Natural killer cell treated with Interleukin-12 subunit alpha and Interleukin-12 subunit beta and Interleukin-15 and Interleukin-18, amount 100 ng/mL, for 72 hours (primary cell): ENCODE measurements around the gene ZNF407. TPM values are rescaled to one million over a fixed set of nuclear protein-coding genes. Genes with fewer than 3 reads are reported as not detected.

Experiments
- ATAC-seq, 2 donors: fragments of 150-1000 bp; cut with Tn5 transposase in 1 of 2; sonication (Bioruptor Pico), chemical (Tn5 transposase) in 1 of 2; 2 replicates each; pipeline ENCODE4 v1.10.0; 2021
- DNase-seq: peaks from one replicate; pipeline ENCODE4 v3.0.0; 2022; ENCODE audit warnings: low spot score
- H3K27ac Mint-ChIP-seq, 2 donors: 1 replicate in 1 of 2; 2 replicates in 1 of 2; pipeline ENCODE4 v1.8.0; 2022; ENCODE audit warnings: mixed read lengths in 2 of 2, mild to moderate bottlenecking in 1 of 2, moderate library complexity in 1 of 2
- H3K27me3 Mint-ChIP-seq, 2 donors: 1 replicate in 1 of 2; 2 replicates in 1 of 2; pipeline ENCODE4 v1.8.0; 2022; ENCODE audit warnings: mixed read lengths in 2 of 2
- H3K36me3 Mint-ChIP-seq: one replicate; pipeline ENCODE4 v1.8.0; 2022; ENCODE audit warnings: mixed read lengths
- H3K4me1 Mint-ChIP-seq, 2 donors: 1 replicate in 1 of 2; 2 replicates in 1 of 2; pipeline ENCODE4 v1.8.0; 2022; ENCODE audit warnings: low read depth in 2 of 2, mixed read lengths in 2 of 2, mild to moderate bottlenecking in 1 of 2
- H3K4me3 Mint-ChIP-seq: one replicate; pipeline ENCODE4 v1.8.0; 2022; ENCODE audit warnings: mixed read lengths
- H3K9me3 Mint-ChIP-seq: 2 replicates; pipeline ENCODE4 v1.8.0; 2022; ENCODE audit warnings: mixed read lengths
- total RNA-seq, 2 donors: library from RNA; stranded (reverse); gene quantifications; one replicate each; pipeline ENCODE4 v1.2.3, GENCODE V29; 2022

The ZNF407 gene
- total RNA-seq, 2 donors from 2014 or later, result 21.9 to 44.6 TPM

DNA sequence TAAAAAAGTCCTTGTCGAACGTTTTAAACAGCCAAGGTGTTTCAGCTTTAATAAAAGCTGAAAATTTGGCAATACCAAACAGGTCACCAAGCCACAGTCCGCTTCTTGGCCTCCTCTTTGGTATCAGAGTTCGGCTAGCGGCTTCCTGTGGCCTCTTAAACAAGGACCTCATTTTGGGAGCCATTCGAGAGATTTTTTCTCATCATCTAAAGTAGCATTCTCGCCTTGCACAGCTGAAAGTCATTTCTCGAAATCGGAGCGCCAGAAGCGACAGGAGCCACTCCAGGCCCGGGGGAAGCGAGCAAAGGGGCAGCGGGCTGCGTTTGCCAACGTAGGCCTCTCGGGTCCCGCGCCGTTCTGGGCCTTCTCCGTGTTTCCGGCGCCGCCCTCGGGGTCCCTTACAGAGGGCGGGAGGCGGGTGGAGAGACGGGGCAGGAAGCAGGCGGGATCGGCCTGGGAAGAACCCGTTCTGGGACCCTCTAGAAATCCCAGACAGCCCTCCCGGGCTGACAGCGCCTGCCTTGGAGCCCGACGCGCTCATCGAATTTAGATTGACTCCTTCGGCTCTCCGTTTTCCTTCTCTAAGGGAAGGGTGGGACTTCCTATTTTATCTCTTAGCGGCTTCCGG lies 522 bp upstream of the ZNF407 start:
- H3K4me1 Mint-ChIP-seq, result peaks cover 45 to 62% of the 10 kb centered on the region in 2 donors
- peak overlapping the region; percentile 97 to 98 for H3K27ac Mint-ChIP-seq
- H3K4me3 Mint-ChIP-seq, result peak overlapping the region; percentile 94
- H3K9me3 Mint-ChIP-seq, result no peaks in the 10 kb centered on the region
- H3K27me3 Mint-ChIP-seq, result no peaks in the 10 kb centered on the region
- no peaks in the 10 kb centered on the region for H3K36me3 Mint-ChIP-seq
- DNase-seq (peak; percentile 79), ATAC-seq (peak; percentile 70 to 78)

DNA sequence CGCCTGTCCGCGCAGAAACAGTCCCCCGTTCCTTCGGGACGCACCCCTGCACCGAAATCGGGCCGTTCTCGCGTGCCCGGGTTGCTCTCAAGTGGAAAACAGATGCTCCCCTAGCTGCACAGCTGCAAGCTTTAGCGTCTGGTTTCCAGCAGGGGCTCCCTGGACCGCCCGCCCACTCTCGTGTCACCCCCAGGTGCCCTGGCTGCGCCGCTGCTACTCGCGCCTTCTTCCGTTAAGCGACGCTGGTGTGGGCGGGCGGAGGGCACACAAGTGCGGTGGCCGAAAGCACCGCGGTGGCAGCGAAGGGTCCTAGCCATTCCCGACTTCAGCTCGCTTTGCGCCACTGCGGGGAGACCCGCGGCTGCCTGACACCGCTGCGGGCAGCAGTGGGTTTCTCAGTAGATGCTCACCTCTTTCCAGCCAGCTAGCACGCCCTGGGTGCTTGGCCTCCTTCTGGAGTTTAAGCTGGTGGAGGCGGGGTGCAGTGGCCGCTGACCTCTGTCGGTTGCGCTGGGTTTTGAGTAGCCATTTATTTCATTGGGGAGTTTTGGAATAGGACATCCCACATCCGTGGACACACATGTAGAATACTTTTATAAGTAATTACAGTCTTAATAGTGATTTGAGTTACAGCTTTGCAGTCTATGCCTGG lies 806 bp downstream of the ZNF407 start:
- H3K36me3 Mint-ChIP-seq, result no peaks in the 10 kb centered on the region
- H3K4me1 Mint-ChIP-seq, result peaks cover 46 to 61% of the 10 kb centered on the region in 2 donors
- DNase-seq (peak; percentile 83), ATAC-seq (peak; percentile 73)
- H3K27me3 Mint-ChIP-seq, result no peaks in the 10 kb centered on the region
- H3K27ac Mint-ChIP-seq, result peak overlapping the region; percentile 97 to 98
- peak overlapping the region; percentile 94 for H3K4me3 Mint-ChIP-seq
- H3K9me3 Mint-ChIP-seq, result no peaks in the 10 kb centered on the region

DNA sequence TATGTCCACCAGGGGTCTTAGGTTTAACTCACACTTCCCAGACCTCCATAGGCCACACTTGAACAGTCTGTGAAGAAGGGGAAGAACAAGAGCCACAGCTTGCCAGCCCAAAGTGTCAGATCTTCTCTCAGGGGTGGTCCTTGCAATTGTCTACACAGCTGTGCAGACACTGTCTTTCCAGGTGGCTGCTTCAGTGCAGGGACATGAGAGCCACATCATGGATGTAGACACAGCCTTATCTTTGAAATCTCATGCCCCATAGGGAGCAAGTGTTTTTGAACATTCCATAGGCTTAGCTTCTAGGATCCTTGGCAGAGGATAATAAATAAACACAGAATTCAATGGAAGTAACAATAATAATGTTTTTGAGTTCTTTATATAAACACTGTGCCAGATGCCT lies 6.7 kb downstream of the ZNF407 start:
- Mint-ChIP-seq H3K4me3 (no peak overlapping the region), H3K36me3 (no peaks in the 10 kb centered on the region), H3K27ac (no peak overlapping the region), H3K27me3 (no peaks in the 10 kb centered on the region), H3K9me3 (no peaks in the 10 kb centered on the region), H3K4me1 (peaks cover 32 to 34% of the 10 kb centered on the region in 2 donors)
- ATAC-seq (no peak), DNase-seq (no peak)

DNA sequence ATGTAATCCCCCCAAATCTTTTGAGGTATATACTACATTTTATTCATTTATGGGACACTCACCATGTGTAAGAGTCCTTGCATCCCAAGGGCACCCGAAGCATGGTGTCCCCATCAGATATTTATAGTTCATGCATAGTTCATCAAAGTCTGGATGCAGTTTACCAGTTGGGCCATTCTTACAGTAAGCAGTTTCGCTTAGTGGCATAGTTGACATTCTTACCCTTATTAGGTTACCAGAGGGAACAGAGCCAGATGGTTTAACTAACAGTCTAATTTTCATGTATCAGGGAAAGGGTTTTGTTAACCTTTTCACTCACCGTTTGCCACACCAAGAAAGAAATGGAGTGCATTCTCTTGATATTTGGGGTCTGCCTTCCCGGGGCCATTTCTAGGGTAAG lies 7.1 kb downstream of the ZNF407 start:
- H3K27me3 Mint-ChIP-seq, result no peaks in the 10 kb centered on the region
- peaks cover 33 to 35% of the 10 kb centered on the region in 2 donors for H3K4me1 Mint-ChIP-seq
- ATAC-seq, result no peak
- no peak overlapping the region for H3K4me3 Mint-ChIP-seq
- no peak for DNase-seq
- no peak overlapping the region for H3K27ac Mint-ChIP-seq
- no peaks in the 10 kb centered on the region for H3K9me3 Mint-ChIP-seq
- H3K36me3 Mint-ChIP-seq, result no peaks in the 10 kb centered on the region

DNA sequence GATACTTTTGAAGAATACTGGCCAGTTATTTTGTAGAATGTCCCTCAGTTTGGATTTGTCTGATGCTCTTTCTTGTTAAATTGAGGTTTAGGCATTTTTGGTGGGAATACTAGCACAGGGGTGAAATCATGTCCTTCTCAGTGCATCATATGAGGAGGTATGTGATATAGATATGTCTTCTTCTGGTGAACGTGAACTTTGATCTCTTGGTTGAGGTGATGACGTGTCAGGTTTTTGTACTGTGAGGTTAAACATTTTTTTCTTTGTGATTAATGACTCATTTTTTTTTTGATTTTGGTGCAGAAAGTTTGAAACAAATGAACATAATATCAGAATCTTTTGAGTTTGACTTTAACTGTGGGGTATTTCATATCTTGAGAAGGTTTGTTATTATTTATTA lies 11.0 kb downstream of the ZNF407 start:
- no peaks in the 10 kb centered on the region for H3K36me3 Mint-ChIP-seq
- no peaks in the 10 kb centered on the region for H3K27me3 Mint-ChIP-seq
- H3K27ac Mint-ChIP-seq, result no peak overlapping the region
- peaks cover 23 to 32% of the 10 kb centered on the region in 2 donors for H3K4me1 Mint-ChIP-seq
- DNase-seq (no peak), ATAC-seq (no peak)
- no peaks in the 10 kb centered on the region for H3K9me3 Mint-ChIP-seq
- no peak overlapping the region for H3K4me3 Mint-ChIP-seq

DNA sequence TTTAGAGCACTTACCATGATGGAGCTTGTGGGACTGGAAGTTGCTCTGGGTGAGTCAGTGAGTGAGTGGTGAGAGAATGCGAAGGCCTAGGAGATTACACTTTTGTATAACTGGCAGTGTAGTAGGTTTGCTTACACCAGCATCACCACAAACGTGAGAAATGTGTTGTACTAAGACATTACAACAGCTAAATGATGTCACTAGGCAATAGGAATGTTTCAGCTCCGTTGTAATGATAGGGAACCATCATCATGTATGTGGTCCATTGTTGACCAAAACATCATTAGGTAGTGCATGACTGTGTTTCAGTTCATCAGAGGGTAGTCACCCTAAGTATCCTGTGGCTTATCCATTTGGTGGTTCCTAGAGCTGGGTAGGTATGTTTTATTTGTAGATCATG lies 11.9 kb downstream of the ZNF407 start:
- no peak overlapping the region for H3K4me3 Mint-ChIP-seq
- H3K27me3 Mint-ChIP-seq, result no peaks in the 10 kb centered on the region
- H3K4me1 Mint-ChIP-seq, result peaks cover 23 to 32% of the 10 kb centered on the region in 2 donors
- H3K27ac Mint-ChIP-seq, result no peak overlapping the region
- DNase-seq (no peak), ATAC-seq (peak; percentile 53 to 61)
- no peaks in the 10 kb centered on the region for H3K9me3 Mint-ChIP-seq
- H3K36me3 Mint-ChIP-seq, result no peaks in the 10 kb centered on the region

DNA sequence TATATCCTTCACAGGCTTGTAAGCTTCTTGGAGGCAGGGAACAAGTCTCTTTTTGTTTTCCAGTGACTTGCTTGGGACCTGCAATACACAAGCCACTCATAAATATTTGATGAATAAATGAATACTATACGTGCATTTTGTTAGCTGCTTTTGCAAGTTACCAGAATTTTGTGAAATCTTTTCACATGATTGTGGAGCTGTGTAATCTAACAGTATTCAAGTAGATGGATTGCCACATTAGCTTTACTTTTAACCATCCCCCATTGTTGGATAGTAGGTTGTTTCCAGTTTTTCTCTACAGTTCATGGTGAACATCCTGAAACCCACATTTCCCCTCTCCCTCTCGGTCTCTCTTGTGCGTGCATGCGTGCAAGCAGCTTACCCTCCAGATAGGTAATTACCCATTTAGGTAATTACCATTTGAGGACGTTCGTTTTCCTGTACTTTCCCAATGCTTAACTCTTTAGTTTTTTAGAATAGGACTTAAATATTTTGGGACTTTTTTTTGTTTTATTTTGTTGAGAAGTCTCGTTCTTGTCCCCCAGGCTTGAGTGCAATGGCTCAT lies 12.5 kb downstream of the ZNF407 start:
- peaks cover 23 to 32% of the 10 kb centered on the region in 2 donors for H3K4me1 Mint-ChIP-seq
- no peaks in the 10 kb centered on the region for H3K36me3 Mint-ChIP-seq
- no peak overlapping the region for H3K27ac Mint-ChIP-seq
- H3K9me3 Mint-ChIP-seq, result no peaks in the 10 kb centered on the region
- no peak overlapping the region for H3K4me3 Mint-ChIP-seq
- no peak for DNase-seq
- no peaks in the 10 kb centered on the region for H3K27me3 Mint-ChIP-seq
- ATAC-seq, result no peak

DNA sequence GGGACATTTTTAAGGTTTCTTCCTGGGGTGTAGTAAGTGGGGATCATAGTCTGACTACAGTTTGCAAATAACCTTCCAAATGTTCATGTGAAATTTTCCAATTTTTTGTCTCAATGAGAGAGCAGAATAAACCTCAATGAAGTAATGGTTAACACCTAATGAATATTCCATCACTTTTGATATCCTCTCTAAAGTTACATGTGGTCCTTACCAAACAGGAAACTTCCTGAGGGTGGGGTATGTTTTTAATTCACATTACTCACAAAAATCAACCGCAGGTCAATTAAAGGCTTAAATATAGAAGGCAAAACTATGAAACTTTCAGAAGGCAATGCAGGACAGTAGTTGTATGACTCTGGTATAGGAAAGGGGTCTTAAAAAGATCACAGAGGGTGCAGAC lies 13.2 kb downstream of the ZNF407 start:
- DNase-seq, result no peak
- Mint-ChIP-seq H3K36me3 (no peaks in the 10 kb centered on the region), H3K27ac (no peak overlapping the region), H3K4me1 (peaks cover 23 to 32% of the 10 kb centered on the region in 2 donors), H3K4me3 (no peak overlapping the region), H3K9me3 (no peaks in the 10 kb centered on the region), H3K27me3 (no peaks in the 10 kb centered on the region)
- no peak for ATAC-seq

DNA sequence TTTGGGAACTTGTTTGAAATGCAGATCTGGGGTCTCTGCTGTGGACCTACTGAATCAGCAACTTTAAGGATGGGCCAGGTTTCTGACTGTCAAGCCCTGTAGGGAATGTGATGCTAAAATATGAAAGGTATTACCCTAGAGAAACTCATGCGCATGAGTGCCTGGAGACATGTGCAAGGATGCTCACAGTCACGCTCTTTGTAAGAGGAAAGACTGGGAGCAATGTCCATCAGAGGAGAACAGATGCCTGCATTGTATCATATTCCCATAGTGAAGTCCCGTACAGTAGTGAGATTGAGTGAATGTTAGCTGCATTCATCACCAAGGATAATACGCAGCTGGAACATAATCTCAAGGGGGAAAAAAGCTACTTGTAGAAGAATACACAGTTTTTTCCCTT lies 14.1 kb downstream of the ZNF407 start:
- Mint-ChIP-seq H3K27ac (no peak overlapping the region), H3K4me3 (no peak overlapping the region), H3K27me3 (no peaks in the 10 kb centered on the region), H3K4me1 (peaks cover 23 to 32% of the 10 kb centered on the region in 2 donors), H3K36me3 (no peaks in the 10 kb centered on the region), H3K9me3 (no peaks in the 10 kb centered on the region)
- ATAC-seq (no peak), DNase-seq (no peak)

DNA sequence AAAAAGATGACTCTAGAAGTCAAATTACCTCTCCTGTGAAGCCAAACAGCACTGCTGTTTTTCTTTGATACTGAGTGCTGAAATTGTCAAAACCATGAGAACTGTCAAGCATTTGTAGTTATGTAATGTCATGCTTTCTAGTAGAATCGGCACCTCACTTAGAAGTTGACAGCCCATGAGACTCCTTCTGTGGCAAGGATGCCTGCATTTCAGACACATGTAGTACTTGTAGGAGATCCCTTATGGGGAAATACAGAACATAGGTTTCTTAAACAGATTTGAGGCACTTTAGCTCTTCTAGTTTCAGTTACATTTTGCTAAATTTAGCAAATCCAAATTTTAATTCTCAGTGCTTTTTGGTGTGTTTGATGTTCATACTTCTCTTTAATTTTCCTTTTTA lies 15.7 kb downstream of the ZNF407 start:
- Mint-ChIP-seq H3K36me3 (no peaks in the 10 kb centered on the region), H3K9me3 (no peaks in the 10 kb centered on the region), H3K27me3 (no peaks in the 10 kb centered on the region), H3K27ac (no peak overlapping the region), H3K4me3 (no peak overlapping the region), H3K4me1 (peaks cover 23 to 31% of the 10 kb centered on the region in 2 donors)
- ATAC-seq (no peak), DNase-seq (no peak)

DNA sequence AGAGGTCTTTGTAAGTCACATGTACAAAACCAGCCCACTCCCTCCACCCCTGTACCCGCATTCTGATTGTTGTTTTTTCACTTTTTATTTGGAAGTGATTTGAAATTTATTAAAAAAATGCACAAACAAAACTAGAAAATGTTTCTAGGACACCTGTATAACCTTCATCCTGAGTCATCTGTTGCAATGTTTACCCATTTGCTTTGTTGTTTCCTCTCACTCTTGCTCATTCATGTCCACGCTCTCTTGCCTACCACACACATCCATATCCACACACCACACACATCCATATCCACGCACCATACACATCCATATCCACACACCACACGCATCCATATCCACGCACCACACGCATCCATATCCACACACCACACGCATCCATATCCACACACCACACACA lies 18.8 kb downstream of the ZNF407 start:
- H3K36me3 Mint-ChIP-seq, result no peaks in the 10 kb centered on the region

DNA sequence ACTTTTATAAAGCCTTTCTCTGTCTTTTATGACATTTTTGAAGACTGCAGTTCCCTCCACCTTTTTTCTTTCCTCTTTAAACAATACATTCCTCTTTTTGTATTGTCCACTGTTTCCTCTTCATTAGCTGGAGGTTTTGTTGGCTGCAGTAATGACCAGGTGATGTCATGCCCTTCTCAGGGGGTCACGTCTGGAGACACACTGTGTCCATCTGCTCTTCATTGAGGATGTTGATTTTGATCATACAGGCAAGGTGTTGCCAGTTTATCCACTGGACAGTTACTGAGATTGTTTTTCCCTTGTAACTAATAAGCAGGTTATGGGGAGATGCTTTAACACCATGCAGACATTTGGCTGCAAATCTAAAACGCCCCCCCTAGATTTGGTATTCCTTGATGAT lies 19.8 kb downstream of the ZNF407 start:
- ATAC-seq (no peak), DNase-seq (no peak)
- H3K27ac Mint-ChIP-seq, result no peak overlapping the region
- H3K36me3 Mint-ChIP-seq, result no peaks in the 10 kb centered on the region
- peaks cover 2 to 3% of the 10 kb centered on the region in 2 donors for H3K4me1 Mint-ChIP-seq
- no peaks in the 10 kb centered on the region for H3K9me3 Mint-ChIP-seq
- H3K27me3 Mint-ChIP-seq, result no peaks in the 10 kb centered on the region
- H3K4me3 Mint-ChIP-seq, result no peak overlapping the region

More for the DNA sequence above, 18.8 kb downstream of the ZNF407 start:
- DNase-seq (no peak), ATAC-seq (no peak)
- peaks cover 3 to 5% of the 10 kb centered on the region in 2 donors for H3K4me1 Mint-ChIP-seq
- no peak overlapping the region for H3K4me3 Mint-ChIP-seq
- H3K9me3 Mint-ChIP-seq, result no peaks in the 10 kb centered on the region
- H3K27me3 Mint-ChIP-seq, result no peaks in the 10 kb centered on the region
- H3K27ac Mint-ChIP-seq, result no peak overlapping the region

DNA sequence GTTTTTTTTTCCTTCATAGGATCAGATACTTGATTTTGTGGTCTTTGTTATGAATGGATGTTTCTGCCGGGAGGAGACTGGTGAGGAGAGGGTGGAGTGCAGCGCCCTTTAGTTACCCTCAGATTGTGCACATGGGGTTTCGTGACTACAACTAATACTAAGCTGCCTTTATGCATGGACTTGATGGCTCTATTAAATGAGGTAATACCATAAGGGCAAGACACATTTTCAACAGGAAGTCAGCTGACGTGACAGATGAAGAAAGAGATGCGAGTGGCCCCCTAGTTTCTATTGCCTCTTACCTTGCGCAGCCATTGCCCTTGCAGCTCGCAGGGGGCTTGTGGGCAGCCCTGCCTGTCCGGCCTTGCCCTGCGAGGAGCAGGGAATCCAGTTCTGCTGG lies 24.4 kb downstream of the ZNF407 start:
- Mint-ChIP-seq H3K27me3 (no peaks in the 10 kb centered on the region), H3K9me3 (no peaks in the 10 kb centered on the region), H3K36me3 (no peaks in the 10 kb centered on the region), H3K4me1 (peaks cover 0 to 3% of the 10 kb centered on the region in 2 donors), H3K4me3 (no peak overlapping the region), H3K27ac (no peak overlapping the region)
- ATAC-seq, result peak in 1 of 2 donors; percentile 28
- no peak for DNase-seq

DNA sequence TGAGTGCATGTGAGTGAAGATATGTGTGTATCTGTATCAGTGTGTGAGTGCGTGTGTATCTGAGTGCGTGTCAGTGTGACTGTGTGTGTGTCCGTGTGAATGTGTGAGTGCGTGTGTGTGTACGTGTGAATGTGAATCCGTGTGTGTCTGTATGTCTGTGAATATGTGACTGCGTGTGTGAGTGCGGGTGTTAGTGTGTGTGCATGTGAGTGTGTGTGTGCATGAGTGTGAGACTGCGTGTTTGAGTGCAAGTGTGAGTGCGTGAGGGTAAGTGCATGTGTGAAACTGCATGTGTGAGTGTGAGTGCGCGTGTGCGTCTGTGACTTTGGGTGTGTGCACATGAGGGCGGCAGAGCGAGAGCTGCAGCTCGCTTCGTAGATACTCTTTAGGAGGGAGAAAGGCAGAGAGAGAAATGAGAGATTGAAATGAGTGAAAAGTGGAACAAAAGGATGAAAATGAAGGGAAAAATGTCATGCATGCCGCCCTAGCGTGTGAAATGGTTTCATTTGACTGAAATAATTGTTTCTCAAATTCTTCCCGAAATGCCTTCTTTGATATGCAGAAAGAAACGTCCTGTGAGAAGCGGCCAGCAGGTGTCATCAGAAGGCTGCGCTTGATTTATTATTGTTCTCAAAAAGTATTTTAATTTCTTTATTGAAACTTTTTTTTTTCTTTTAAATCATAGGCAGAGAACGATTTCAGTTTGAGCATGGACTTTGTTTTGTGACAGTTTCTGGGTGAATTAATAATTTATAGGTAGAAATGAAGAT lies 25.6 kb downstream of the ZNF407 start:
- no peaks in the 10 kb centered on the region for H3K9me3 Mint-ChIP-seq
- no peaks in the 10 kb centered on the region for H3K36me3 Mint-ChIP-seq
- no peak for DNase-seq
- H3K27me3 Mint-ChIP-seq, result no peaks in the 10 kb centered on the region
- no peak for ATAC-seq
- peaks cover 0 to 3% of the 10 kb centered on the region in 2 donors for H3K4me1 Mint-ChIP-seq
- H3K4me3 Mint-ChIP-seq, result no peak overlapping the region
- no peak overlapping the region for H3K27ac Mint-ChIP-seq
